Activated naive CD4-positive, alpha-beta T cell (primary cell): ENCODE data around the gene RIN3.

Experiments used
- DNase-seq, 4 experiments: peaks; one replicate each; lab custom pipeline; 2025; lab: John Stamatoyannopoulos, UW

Gene RIN3

DNA sequence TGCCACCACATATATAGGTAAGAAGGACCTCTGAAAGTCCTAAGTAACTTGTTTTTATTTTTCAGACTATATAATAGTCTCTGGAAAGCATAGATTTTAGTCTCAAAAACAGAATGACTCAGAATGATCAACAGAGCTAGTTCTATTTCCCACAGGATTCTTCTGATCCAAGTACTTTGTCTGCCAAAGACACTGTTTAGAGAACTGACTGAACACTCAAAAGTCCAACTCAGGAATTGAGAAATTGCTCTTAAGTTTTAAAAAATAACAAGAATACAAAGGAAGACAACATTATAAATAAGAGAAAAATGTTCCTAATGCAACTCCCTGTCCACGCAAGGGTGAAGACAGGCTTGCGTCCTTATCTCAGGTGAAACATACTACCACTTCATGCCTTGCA, 205.8 kb downstream of the RIN3 start:
- no peak for DNase-seq

DNA sequence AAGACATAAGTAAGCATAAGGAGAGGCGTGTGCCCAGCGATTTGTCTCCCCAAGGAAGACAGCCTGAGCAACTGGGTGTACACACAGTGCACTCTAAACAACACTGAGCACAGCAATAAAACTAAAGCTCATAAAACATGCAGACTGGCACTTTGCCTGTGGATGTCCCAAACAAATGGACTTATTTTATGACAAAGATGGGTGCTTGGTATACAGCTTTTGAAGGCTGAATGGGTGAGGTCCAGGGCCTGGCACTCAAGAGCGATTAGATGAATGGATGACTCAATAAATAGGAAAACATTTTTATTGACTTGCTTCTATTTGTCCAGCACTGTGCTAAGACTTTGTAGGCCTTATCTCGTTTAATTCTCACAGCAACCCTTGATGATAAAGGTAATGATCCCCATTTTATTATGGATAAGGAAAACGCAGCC, 206.3 kb downstream of the RIN3 start:
- no peak for DNase-seq

DNA sequence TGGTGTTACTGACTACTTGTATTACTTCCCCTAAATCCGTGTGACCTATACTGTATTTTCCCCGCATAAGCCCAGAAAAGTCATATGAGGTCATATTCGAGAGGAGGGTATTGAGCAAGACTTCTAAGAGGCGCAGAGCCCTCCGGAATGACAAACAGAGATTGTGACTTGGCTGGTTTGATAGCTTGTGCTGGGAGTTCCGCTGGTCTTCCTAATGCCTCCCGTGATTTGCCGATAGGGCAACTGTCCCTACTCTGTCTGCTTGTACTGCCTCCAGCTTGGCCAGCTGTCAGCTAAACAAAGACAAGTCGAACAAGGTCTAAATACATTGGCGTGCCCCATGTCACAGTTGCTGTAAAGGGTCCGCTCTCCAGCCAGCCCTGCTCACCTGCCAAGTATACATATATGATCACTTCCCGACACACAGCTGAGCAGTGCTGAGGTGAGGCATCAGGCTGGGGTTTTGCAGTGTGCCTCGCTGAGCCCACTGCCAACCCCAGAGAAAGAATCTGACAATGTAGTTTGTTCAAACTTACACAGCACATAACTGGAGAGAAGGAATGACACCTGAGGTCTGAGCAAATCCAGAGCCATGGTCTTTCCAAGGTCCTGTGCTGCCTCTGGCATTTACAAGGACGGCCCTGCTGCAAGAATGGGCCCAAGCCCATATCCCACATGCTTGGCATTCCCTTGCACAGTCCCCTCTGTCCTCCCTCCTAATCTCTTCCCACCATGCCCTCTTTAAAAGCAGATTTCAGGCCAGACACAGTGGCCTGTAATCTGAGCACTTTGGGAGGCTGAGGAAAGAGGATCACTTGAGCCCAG, 211.1 kb downstream of the RIN3 start:
- DNase-seq: no peak

DNA sequence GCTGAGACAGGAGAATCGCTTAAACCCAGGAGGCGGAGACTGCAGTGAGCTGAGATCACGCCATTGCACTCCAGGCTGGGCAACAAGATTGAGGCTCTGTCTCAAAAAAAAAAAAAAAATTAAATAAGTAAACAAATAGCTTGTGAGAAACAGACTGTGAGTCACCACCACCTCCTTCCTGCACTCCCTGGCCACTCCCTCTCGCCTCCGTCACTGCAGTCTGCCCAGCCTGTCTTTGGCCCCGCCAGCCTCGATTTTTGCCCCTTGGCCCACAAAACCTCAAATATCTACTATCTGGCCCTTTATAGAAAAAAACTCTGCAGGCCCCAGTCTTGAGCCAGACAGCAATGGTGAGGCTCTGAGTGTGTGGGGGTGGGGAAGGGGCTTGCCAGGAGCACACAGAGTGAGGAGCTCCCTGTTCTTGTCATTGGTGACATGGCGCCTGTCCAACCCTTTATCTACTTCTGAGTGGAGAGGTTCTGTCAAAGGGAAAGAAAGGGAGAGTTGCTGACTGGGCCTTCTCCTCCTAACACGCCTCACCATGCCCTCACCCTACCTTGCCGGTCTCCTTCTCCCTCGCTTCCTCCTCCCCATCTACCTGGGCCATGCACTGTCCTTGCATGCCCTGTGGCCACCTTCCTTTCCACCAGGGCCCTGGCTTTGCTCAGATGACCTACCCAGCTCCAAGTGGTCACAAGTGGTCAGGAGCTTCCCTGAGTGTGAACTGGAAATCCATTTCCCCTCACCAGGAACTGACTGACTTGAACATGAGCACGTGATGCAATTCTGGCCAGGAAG, 212.8 kb downstream of the RIN3 start:
- no peak for DNase-seq

DNA sequence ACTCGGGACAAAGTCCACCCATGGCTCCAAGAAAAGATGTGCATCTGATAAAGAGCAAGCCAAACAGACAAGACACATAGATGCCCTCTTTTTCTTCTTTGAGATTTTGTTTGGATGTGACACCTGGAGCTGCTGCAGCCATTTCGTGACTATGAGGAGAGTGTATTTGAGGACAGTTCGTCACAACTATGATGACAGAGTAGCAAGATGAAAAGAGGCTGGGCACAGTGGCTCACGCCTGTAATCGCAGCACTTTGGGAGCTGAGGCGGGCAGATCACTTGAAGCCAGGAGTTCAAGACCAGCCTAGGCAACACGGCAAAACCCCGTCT, 213.3 kb downstream of the RIN3 start:
- no peak for DNase-seq

DNA sequence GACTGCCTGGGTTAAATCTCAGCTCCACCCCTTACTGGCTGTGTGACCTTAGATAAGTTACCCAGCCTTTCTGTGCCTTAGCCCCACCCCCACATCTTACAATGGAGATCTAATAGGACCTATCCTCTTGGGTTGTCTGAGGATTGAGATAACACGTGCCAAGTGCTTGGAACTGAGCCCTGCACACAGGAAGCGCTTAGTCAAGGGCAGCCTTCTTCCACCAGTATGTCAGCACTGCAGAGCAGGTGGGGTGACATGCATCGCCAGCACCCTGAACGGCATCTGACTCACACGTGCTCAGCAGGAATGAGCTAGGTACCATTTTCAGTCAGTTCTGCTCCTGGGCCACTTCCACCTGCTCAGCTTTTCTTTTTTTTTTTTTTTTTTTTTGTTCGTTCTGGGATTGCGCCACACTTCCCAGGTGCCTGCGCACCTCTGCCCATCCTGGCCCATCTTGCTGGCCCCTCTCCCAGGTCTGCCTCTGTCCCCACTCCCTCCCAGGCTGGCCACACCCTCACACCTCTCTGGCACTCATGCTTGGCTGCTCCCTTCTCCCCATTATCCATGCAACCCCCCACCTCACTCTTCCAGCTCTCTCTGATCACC, 215.3 kb downstream of the RIN3 start:
- no peak for DNase-seq

DNA sequence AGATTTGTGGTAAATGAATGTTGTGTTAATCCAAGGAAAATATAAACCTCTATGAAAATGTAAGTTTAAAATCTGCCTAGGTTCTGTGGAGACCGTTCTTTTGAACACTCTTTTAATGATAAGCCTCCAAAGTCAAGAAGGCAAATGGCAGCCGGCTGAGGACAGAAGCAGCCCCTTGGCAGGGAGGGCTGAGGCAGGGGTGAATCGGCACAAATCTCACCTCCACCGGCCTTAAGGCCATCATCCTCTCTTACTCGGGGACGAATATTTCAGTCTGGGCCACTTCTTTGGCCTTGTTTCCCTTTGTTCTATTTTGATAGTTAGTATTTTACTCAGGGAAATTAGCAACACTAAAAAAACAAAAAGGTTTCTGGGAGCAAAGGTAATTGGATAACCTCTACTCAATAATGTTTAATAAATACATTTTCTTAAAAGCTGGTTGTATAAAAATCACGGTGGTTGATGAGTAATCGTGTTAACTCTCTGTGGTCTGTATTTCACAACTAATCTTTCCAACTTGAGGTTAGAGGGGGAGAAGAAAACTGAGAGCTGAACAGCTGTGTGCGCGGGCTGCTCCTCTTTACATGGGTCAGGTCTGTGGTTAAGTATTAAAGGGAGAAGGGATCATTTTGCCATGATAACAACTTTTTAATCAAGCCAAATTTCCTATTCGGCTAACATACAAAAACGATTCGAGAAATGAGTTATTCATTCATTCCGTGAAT, 216.2 kb downstream of the RIN3 start:
- DNase-seq: no peak

DNA sequence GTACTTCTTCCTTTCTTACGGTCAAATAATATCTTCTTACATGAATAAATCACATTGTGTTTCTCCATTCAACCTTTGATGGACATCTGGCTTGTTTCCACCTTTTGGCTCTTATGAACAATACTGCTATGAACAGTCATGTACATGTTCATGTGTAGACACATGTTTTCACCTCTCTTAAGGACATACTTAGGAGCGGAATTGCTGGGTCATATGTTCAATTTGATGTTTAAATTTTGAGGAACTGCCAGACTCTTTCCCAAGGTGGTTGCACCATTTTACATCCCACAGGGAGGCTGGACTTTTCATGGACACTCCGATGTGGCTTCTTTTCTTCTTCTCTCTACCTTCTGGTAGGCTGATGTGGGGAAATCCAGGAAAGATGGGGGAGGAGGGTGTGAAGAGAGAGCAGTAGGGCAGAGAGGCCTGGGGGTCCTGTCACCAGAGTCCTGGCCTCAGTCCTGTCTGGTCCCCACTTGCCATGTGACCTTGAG, 218.1 kb downstream of the RIN3 start:
- DNase-seq: no peak

DNA sequence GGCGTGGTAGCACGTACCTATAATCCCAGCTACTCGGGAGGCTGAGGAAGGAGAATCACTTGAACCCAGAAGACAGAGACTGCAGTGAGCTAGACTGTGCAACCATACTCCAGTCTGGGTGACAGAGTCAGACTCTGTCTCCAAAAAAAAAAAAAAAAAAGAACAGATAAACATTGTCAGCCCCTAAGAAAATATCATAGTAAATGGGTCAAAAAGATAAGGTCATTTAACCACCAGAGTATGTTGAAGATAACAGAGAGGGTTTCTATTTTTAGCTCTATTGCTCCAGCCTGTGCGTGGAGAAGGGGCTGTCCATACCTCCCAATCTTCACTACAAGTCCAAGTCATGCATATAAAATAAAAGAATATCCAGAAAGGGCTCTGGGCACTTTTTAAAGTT, 219.4 kb downstream of the RIN3 start:
- no peak for DNase-seq

DNA sequence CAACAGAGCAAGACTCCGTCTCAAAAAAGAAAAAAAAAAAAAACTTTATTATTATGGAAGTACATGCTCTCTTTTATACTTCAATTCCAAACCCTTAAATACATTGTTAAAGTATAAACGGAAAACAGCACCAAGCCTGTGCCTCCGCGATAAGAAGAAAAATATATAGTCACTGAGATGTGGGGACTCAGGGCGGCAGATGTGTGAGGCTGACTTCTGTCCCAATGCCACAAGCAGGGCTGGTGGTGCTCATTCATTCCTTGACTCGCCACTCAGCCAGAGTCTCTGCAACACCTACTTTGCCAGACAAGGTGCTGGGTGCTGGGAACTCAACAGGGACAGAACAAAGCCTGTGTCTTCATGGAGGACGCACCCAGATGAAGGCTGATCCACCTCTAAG, 221.0 kb downstream of the RIN3 start:
- no peak for DNase-seq

DNA sequence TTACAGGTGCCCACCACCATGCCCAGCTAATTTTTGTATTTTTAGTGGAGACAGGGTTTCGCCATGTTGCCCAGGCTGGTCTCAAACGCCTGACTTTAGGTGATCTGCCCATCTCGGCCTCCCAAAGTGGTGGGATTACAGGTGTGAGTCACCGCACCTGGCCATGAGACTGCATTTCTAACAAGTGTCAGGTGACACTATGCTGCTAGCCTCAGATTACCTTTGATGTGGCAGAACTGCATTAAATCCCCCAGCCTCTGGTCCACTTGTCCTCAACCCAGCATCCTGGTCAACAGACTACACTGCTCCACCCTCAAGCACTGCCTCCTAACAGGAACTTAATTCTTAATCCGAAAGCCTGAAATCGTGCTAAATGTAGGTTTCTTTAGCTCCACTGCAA, 221.8 kb downstream of the RIN3 start:
- no peak for DNase-seq

DNA sequence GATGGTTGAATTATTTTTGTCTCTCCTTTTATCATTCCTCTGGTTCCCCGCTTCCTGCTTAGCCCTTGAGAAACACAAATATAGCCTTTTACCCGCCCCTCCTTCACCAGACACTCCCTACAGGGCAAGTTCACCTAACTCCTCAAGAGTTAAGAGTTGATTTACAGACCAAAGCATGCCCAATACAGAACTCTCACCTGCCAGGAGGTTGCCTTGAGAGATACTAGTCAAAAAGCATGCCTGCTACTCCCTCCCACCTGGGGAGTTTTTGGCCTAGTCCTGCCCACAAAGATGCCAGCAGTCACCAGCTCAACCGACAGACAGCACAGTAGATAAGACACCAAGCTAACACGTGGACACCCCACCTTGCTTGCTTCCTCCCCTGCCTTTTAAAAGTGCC, 223.6 kb downstream of the RIN3 start:
- no peak for DNase-seq

DNA sequence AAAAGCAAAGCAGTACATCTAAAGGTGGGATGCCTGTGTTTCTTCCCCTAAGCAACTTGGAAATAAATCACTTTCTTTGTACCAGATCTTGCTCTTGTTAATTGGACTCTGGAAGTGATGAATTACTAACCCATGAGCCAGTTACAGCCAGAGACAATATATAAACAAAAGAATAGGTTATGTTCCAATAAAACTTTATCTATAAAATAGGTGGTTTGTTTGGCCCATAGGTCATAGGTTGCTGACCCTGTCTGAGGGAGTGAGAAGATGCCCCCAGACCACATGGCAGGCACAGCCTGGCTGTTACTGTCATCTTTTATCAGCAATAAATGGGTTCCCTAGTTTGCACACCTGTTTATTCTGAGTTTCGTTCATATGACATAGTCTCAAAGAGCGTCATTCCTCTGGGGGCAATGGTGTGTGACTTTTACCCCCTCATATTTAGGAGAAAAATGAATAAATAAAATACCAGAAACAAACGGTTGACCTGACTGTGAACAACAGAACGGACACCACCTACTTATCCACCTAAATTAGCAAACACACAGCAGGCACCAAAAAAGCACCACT, 224.1 kb downstream of the RIN3 start:
- DNase-seq: no peak
